Panc1 (cell line): ENCODE data around the gene INS.

Experiments used
- POLR2AphosphoS5 ChIP-seq: IDR thresholded peaks from 2 replicates; pipeline ENCODE4 v1.6.1; 2012; ENCODE audit warnings: mild to moderate bottlenecking, low read depth, low read length, moderate library complexity
- REST ChIP-seq, 2 experiments: IDR thresholded peaks; 2 replicates each; pipeline ENCODE4 v1.6.1; 2011 to 2012; ENCODE audit warnings: low read depth in 2 of 2, control low read depth in 1 of 2, low read length in 1 of 2, mild to moderate bottlenecking in 1 of 2, moderate library complexity in 1 of 2; ENCODE audit not compliant: insufficient read depth in 1 of 2
- SIN3A ChIP-seq: IDR thresholded peaks from 2 replicates; pipeline ENCODE4 v1.6.1; 2012; ENCODE audit warnings: low read depth, mild to moderate bottlenecking, low read length, moderate library complexity, borderline replicate concordance; ENCODE audit not compliant: insufficient read depth
- TCF7L2 ChIP-seq: IDR thresholded peaks from 2 replicates; pipeline ENCODE4 v1.6.1; 2011; ENCODE audit warnings: mild to moderate bottlenecking, low read depth, low read length, inconsistent platforms
- TF ChIP-seq, protein P1 (sequence below): fragments of 450-650 bp; IDR thresholded peaks from 2 replicates; pipeline ENCODE4 v1.5.1; 2017; ENCODE audit warnings: mild to moderate bottlenecking

GRCh38 chr11:2130881-2131352, 30.1 kb downstream of the INS start:
- TF ChIP-seq TCF7L2 (no peak), SIN3A (no peak), REST (IDR thresholded peaks at IDR 0.05; ENCODE audit: insufficient read depth in 1 of 2, low read depth in 2 of 2, low read length in 1 of 2) (no peak), POLR2AphosphoS5 (no peak)
- TF ChIP-seq, protein P1, sequence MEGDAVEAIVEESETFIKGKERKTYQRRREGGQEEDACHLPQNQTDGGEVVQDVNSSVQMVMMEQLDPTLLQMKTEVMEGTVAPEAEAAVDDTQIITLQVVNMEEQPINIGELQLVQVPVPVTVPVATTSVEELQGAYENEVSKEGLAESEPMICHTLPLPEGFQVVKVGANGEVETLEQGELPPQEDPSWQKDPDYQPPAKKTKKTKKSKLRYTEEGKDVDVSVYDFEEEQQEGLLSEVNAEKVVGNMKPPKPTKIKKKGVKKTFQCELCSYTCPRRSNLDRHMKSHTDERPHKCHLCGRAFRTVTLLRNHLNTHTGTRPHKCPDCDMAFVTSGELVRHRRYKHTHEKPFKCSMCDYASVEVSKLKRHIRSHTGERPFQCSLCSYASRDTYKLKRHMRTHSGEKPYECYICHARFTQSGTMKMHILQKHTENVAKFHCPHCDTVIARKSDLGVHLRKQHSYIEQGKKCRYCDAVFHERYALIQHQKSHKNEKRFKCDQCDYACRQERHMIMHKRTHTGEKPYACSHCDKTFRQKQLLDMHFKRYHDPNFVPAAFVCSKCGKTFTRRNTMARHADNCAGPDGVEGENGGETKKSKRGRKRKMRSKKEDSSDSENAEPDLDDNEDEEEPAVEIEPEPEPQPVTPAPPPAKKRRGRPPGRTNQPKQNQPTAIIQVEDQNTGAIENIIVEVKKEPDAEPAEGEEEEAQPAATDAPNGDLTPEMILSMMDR = no peak
